GM12878 (cell line): Measurements from ENCODE around the gene HDAC7. TPM values are rescaled to one million over a fixed set of nuclear protein-coding genes. Genes with fewer than 3 reads are reported as not detected.

Source experiments
- ATAC-seq: fragments of 200-7000 bp; cut with Tn5 transposase; 3 replicates; pipeline ENCODE4 v1.9.1; 2020; ENCODE audit warnings: mild to moderate bottlenecking, moderate library complexity
- BruUV-seq: library from RNA; stranded (reverse); fragments of 400-500 nt; replicated peaks from 2 replicates; lab custom pipeline; 2021; lab: Mats Ljungman, UMichigan
- CTCF ChIA-PET: fragments of 300-600 bp; sonication (Branson Sonifier 250); formaldehyde crosslinking; extraction: SDS; loops from one replicate; lab custom pipeline; 2021; ENCODE audit warnings: inconsistent platforms; lab: Yijun Ruan, JAX
- POLR2A ChIA-PET: fragments of 350-600 bp; formaldehyde crosslinking; extraction: SDS; loops from one replicate; lab custom pipeline; 2021; ENCODE audit warnings: inconsistent platforms; lab: Charles Lee
- RAD21 ChIA-PET: fragments of 300-600 bp; sonication (Branson Sonifier 250); formaldehyde crosslinking; loops from one replicate; lab custom pipeline; 2023; ENCODE audit warnings: antibody characterized with exemption; ENCODE audit not compliant: unreplicated experiment; lab: Charles Lee
- SMC1A ChIA-PET: fragments of 300-600 bp; sonication (Branson Sonifier 250); formaldehyde crosslinking; loops from one replicate; lab custom pipeline; 2023; ENCODE audit not compliant: unreplicated experiment, uncharacterized antibody; lab: Charles Lee
- DNase-seq: peaks from one replicate; pipeline ENCODE4 v3.0.0-alpha.2; 2011; ENCODE audit warnings: low read depth, low spot score
- FAIRE-seq: peaks from 3 replicates; lab custom pipeline; 2011; peaks lifted over from hg19 to GRCh38; lab: Jason Lieb, UNC
- H2AFZ ChIP-seq: 2 replicates; pipeline ENCODE4 v1.6.0; 2011; ENCODE audit warnings: low read depth, low read length, control low read depth; ENCODE audit not compliant: control insufficient read depth
- H3K27ac ChIP-seq: 2 replicates; pipeline ENCODE4 v1.5.1; 2011; ENCODE audit warnings: control low read depth; ENCODE audit not compliant: control insufficient read depth, insufficient read depth
- H3K27me3 ChIP-seq, 2 experiments: replicated peaks in 1 of 2; 2 replicates each; pipeline versions ENCODE4 v1.6.0 to v1.6.1; 2011; ENCODE audit warnings: low read length in 1 of 2; ENCODE audit not compliant: control insufficient read depth in 2 of 2, insufficient read depth in 2 of 2
- H3K36me3 ChIP-seq, 2 experiments: 2 replicates each; pipeline ENCODE4 v1.5.1; 2011; ENCODE audit warnings: low read length in 1 of 2; ENCODE audit not compliant: control insufficient read depth in 2 of 2, insufficient read depth in 2 of 2
- H3K4me1 ChIP-seq: 2 replicates; pipeline ENCODE4 v1.6.1; 2011; ENCODE audit warnings: mild to moderate bottlenecking, low read length, moderate library complexity, mixed read lengths; ENCODE audit not compliant: control insufficient read depth, insufficient read depth
- H3K4me2 ChIP-seq: 2 replicates; pipeline ENCODE4 v1.6.0; 2011; ENCODE audit warnings: control low read depth; ENCODE audit not compliant: control insufficient read depth, insufficient read depth
- H3K4me3 ChIP-seq: fragments of 200-600 bp; sonication (generic); 2 replicates; pipeline ENCODE4 v1.5.1; 2016
- H3K79me2 ChIP-seq: 2 replicates; pipeline ENCODE4 v1.6.0; 2011; ENCODE audit warnings: low read length; ENCODE audit not compliant: control insufficient read depth, insufficient read depth
- H3K9ac ChIP-seq: 2 replicates; pipeline ENCODE4 v1.8.0; 2011; ENCODE audit warnings: low read length, control low read depth, mixed read lengths; ENCODE audit not compliant: control insufficient read depth, insufficient read depth
- H3K9me3 ChIP-seq: replicated peaks from 3 replicates; pipeline ENCODE4 v1.5.1; 2011; ENCODE audit warnings: mild to moderate bottlenecking, low read length; ENCODE audit not compliant: control insufficient read depth, insufficient read depth
- H4K20me1 ChIP-seq: 2 replicates; pipeline ENCODE4 v1.6.0; 2011; ENCODE audit not compliant: control insufficient read depth, insufficient read depth
- BCL3 ChIP-seq: IDR thresholded peaks from 2 replicates; pipeline ENCODE4 v1.6.1; 2011; ENCODE audit warnings: borderline replicate concordance, low read depth, mild to moderate bottlenecking, moderate library complexity, low read length; ENCODE audit not compliant: insufficient read depth, poor library complexity, severe bottlenecking
- CBFB ChIP-seq: IDR thresholded peaks from 2 replicates; pipeline ENCODE4 v1.6.1; 2016; ENCODE audit warnings: antibody characterized with exemption, low read depth
- EED ChIP-seq: sonication (generic); IDR thresholded peaks from 2 replicates; pipeline ENCODE4 v1.6.1; 2016; ENCODE audit warnings: antibody characterized with exemption, low read depth
- HDAC6 ChIP-seq: fragments of 200-600 bp; sonication (generic); IDR thresholded peaks from one replicate; pipeline ENCODE4 v1.8.0; 2017; ENCODE audit warnings: antibody characterized with exemption; ENCODE audit not compliant: unreplicated experiment
- IKZF2 ChIP-seq, 2 experiments: fragments of 450-650 bp; IDR thresholded peaks; 2 replicates each; pipeline ENCODE4 v1.6.1; 2017; ENCODE audit warnings: mild to moderate bottlenecking in 2 of 2, moderate library complexity in 2 of 2
- IRF5 ChIP-seq: fragments of 450-650 bp; IDR thresholded peaks from 2 replicates; pipeline ENCODE4 v1.6.1; 2017; ENCODE audit warnings: borderline replicate concordance
- JUNB ChIP-seq: IDR thresholded peaks from 2 replicates; pipeline ENCODE4 v1.6.1; 2016; ENCODE audit warnings: antibody characterized with exemption, mild to moderate bottlenecking
- NBN ChIP-seq: fragments of 450-650 bp; IDR thresholded peaks from 2 replicates; pipeline ENCODE4 v1.6.1; 2016
- NFYA ChIP-seq: IDR thresholded peaks from 2 replicates; pipeline ENCODE4 v1.6.1; 2011; ENCODE audit warnings: low read depth, mild to moderate bottlenecking, low read length, improper control_type of control experiment, borderline replicate concordance
- PKNOX1 ChIP-seq: fragments of 450-650 bp; IDR thresholded peaks from 2 replicates; pipeline ENCODE4 v1.6.1; 2016; ENCODE audit warnings: mild to moderate bottlenecking
- POLR2AphosphoS5 ChIP-seq: IDR thresholded peaks from 2 replicates; pipeline ENCODE4 v1.6.1; 2011; ENCODE audit warnings: mild to moderate bottlenecking, low read length, inconsistent platforms
- RUNX3 ChIP-seq: IDR thresholded peaks from 2 replicates; pipeline ENCODE4 v1.6.1; 2012; ENCODE audit warnings: low read length, inconsistent platforms
- TCF3 ChIP-seq: IDR thresholded peaks from 2 replicates; pipeline ENCODE4 v1.6.1; 2012; ENCODE audit warnings: low read depth, mild to moderate bottlenecking, low read length, borderline replicate concordance; ENCODE audit not compliant: insufficient read depth
- ZBED1 ChIP-seq: IDR thresholded peaks from 2 replicates; pipeline ENCODE4 v1.6.1; 2016; ENCODE audit warnings: borderline replicate concordance
- ZNF24 ChIP-seq: fragments of 450-650 bp; IDR thresholded peaks from 2 replicates; pipeline ENCODE4 v1.6.1; 2017; ENCODE audit warnings: antibody characterized with exemption, mild to moderate bottlenecking
- WGBS: methylation state at CpG from one replicate; pipeline ENCODE4 v1.1.6; 2016; ENCODE audit warnings: low lambda C conversion rate; ENCODE audit not compliant: insufficient replicate concordance, insufficient coverage; ENCODE audit errors: missing lambda C conversion rate; 5-methylcytosine and 5-hydroxymethylcytosine counted together
- in situ Hi-C: fragments of 300-500 bp; cut with MboI; formaldehyde crosslinking; loops from 9 replicates; pipeline ENCODE4 v1.14.3; 2018; ENCODE audit warnings: mixed read lengths
- intact Hi-C: fragments of 100-400 bp; cut with micrococcal nuclease; formaldehyde crosslinking; loops from one replicate; pipeline ENCODE4 v1.14.2; 2022; ENCODE audit not compliant: unreplicated experiment
- polyA plus RNA-seq, 11 experiments: library from polyadenylated mRNA; depleted of rRNA in 4 of 11; unstranded in 6 of 11; stranded (reverse) in 5 of 11; fragments of >200 nt; fragmentation: Nextera tagmentation in 4 of 11; fragmentation: Illumina TruSeq in 1 of 11; extraction: Ambion mirVana in 4 of 11; extraction: Trizol in 1 of 11; gene quantifications; 1 replicate in 1 of 11; 2 replicates in 10 of 11; pipeline versions ENCODE4 v1.2.1 to v1.2.3, GENCODE V29; 2011 to 2016; ENCODE audit warnings: inconsistent platforms in 2 of 11, missing spikeins in 2 of 11, low read depth in 1 of 11
- total RNA-seq, 4 experiments: library from RNA; depleted of rRNA in 3 of 4; stranded (reverse); fragments of >200 nt in 3 of 4; fragmentation: Illumina TruSeq in 1 of 4; extraction: Trizol in 1 of 4; gene quantifications; 2 replicates each; pipeline versions ENCODE4 v1.2.1 to v1.2.3, GENCODE V29; 2013 to 2021

HDAC7 gene
- total and polyA plus RNA-seq, 10 of the 15 experiments (the other 5 are each of a cell fraction or from before 2014, with no cell fraction given): 0.47 to 18.3 (median 5.4) TPM

GRCh38 chr12:47855502-47855901, 35.8 kb upstream of the HDAC7 start:
- RAD21 ChIA-PET: no interaction called here
- FAIRE-seq (no peak), DNase-seq (no peak), ATAC-seq (no peak)
- Histone ChIP-seq H3K27ac (no peak overlapping the region), H3K4me2 (no peak overlapping the region), H3K79me2 (no peaks in the 10 kb centered on the region), H4K20me1 (no peaks in the 10 kb centered on the region), H3K9ac (no peak overlapping the region), H3K9me3 (no peaks in the 10 kb centered on the region), H3K36me3 (no peaks in the 10 kb centered on the region), H3K4me3 (no peak overlapping the region), H3K4me1 (no peaks in the 10 kb centered on the region), H2AFZ (no peak overlapping the region), H3K27me3 (no peaks in the 10 kb centered on the region)
- POLR2A ChIA-PET: no interaction called here
- in situ Hi-C loops (no loop called here), intact Hi-C loops (no loop called here)
- CTCF ChIA-PET: interaction anchor here (0.7 to 1.1 kb wide), 3 partner anchors 8 to 18 kb away, joined by 3 read pairs; no protein-coding TSS in a partner anchor
- SMC1A ChIA-PET: interaction anchor here (0.8 to 1.4 kb wide), 2 partner anchors 25 to 100 kb away, joined by 3 to 4 read pairs; no protein-coding TSS in a partner anchor
- WGBS: 27% methylated on average over 2 of the region's 2 CpGs
- TF ChIP-seq NFYA (no peak), HDAC6 (no peak), BCL3 (no peak), RUNX3 (no peak), CBFB (no peak), ZNF24 (no peak), PKNOX1 (no peak), IRF5 (no peak), EED (no peak), POLR2AphosphoS5 (no peak), IKZF2 (IDR thresholded peaks at IDR 0.05) (no peak), TCF3 (no peak), ZBED1 (no peak), NBN (no peak), JUNB (no peak)
- BruUV-seq: no TSS peak
